ENCODE results near the gene CD300E. TPM values are rescaled to one million over a fixed set of nuclear protein-coding genes. Genes with fewer than 3 reads are reported as not detected.
"Not testable (repeated sequence)": the region's sequence is repeated elsewhere in the genome, so short reads cannot be mapped to it uniquely, and the experiment has no call there.

CD300E gene
- total RNA-seq, 1 experiment from 2014 or later, result not detected

- no peak for DNase-seq (ENCODE audit: low read depth)
- in situ Hi-C loops (cut with HindIII; ENCODE audit: low pct_unique_long_range_greater_than_20kb, low sequenced_read_pairs), result no loop called here
Measured at GRCh38 chr17:74637926-74638325, 14.4 kb upstream of the CD300E start.

- DNase-seq (ENCODE audit: low read depth), result no peak
- in situ Hi-C loops (cut with HindIII; ENCODE audit: low pct_unique_long_range_greater_than_20kb, low sequenced_read_pairs), result no loop called here
Measured at GRCh38 chr17:74637265-74637664, 13.7 kb upstream of the CD300E start.

GRCh38 chr17:74636541-74637085 is 13.1 kb upstream of the CD300E start:
- DNase-seq (ENCODE audit: low read depth); in situ Hi-C loops (cut with HindIII; ENCODE audit: low pct_unique_long_range_greater_than_20kb, low sequenced_read_pairs): not testable (repeated sequence)

GRCh38 chr17:74635418-74635817 is 11.9 kb upstream of the CD300E start:
- in situ Hi-C loops (cut with HindIII; ENCODE audit: low pct_unique_long_range_greater_than_20kb, low sequenced_read_pairs), result no loop called here
- DNase-seq (ENCODE audit: low read depth), result no peak

- in situ Hi-C loops (cut with HindIII; ENCODE audit: low pct_unique_long_range_greater_than_20kb, low sequenced_read_pairs), result no loop called here
- peak; percentile 44 for DNase-seq (ENCODE audit: low read depth)
Measured at GRCh38 chr17:74633326-74633725, 9.8 kb upstream of the CD300E start.

- in situ Hi-C loops (cut with HindIII; ENCODE audit: low pct_unique_long_range_greater_than_20kb, low sequenced_read_pairs), result no loop called here
- DNase-seq (ENCODE audit: low read depth), result no peak
Measured at GRCh38 chr17:74632617-74633016, 9.1 kb upstream of the CD300E start.

- in situ Hi-C loops (cut with HindIII; ENCODE audit: low pct_unique_long_range_greater_than_20kb, low sequenced_read_pairs), result no loop called here
- no peak for DNase-seq (ENCODE audit: low read depth)
Measured at GRCh38 chr17:74631468-74632450, 8.2 kb upstream of the CD300E start.

GRCh38 chr17:74630251-74630650 is 6.7 kb upstream of the CD300E start:
- DNase-seq (ENCODE audit: low read depth); in situ Hi-C loops (cut with HindIII; ENCODE audit: low pct_unique_long_range_greater_than_20kb, low sequenced_read_pairs): not testable (repeated sequence)

- in situ Hi-C loops (cut with HindIII; ENCODE audit: low pct_unique_long_range_greater_than_20kb, low sequenced_read_pairs), result no loop called here
- no peak for DNase-seq (ENCODE audit: low read depth)
Measured at GRCh38 chr17:74625661-74626060, 2.1 kb upstream of the CD300E start.

- no peak for DNase-seq (ENCODE audit: low read depth)
- in situ Hi-C loops (cut with HindIII; ENCODE audit: low pct_unique_long_range_greater_than_20kb, low sequenced_read_pairs), result no loop called here
Measured at GRCh38 chr17:74624131-74624530, 593 bp upstream of the CD300E start.

- DNase-seq (ENCODE audit: low read depth), result no peak
- in situ Hi-C loops (cut with HindIII; ENCODE audit: low pct_unique_long_range_greater_than_20kb, low sequenced_read_pairs), result no loop called here
Measured at GRCh38 chr17:74619077-74619673, 4.4 kb downstream of the CD300E start.

- in situ Hi-C loops (cut with HindIII; ENCODE audit: low pct_unique_long_range_greater_than_20kb, low sequenced_read_pairs), result no loop called here
- no peak for DNase-seq (ENCODE audit: low read depth)
Measured at GRCh38 chr17:74618451-74618850, 5.1 kb downstream of the CD300E start.

- in situ Hi-C loops (cut with HindIII; ENCODE audit: low pct_unique_long_range_greater_than_20kb, low sequenced_read_pairs), result no loop called here
- no peak for DNase-seq (ENCODE audit: low read depth)
Measured at GRCh38 chr17:74616696-74617095, 6.8 kb downstream of the CD300E start.

GRCh38 chr17:74612046-74612445 is 11.5 kb downstream of the CD300E start:
- in situ Hi-C loops (cut with HindIII; ENCODE audit: low pct_unique_long_range_greater_than_20kb, low sequenced_read_pairs), result no loop called here
- no peak for DNase-seq (ENCODE audit: low read depth)

GRCh38 chr17:74610108-74610507 is 13.4 kb downstream of the CD300E start:
- in situ Hi-C loops (cut with HindIII; ENCODE audit: low pct_unique_long_range_greater_than_20kb, low sequenced_read_pairs), result no loop called here
- DNase-seq (ENCODE audit: low read depth), result peak; percentile 23

GRCh38 chr17:74608511-74608910 is 15.0 kb downstream of the CD300E start:
- DNase-seq (ENCODE audit: low read depth), result no peak
- in situ Hi-C loops (cut with HindIII; ENCODE audit: low pct_unique_long_range_greater_than_20kb, low sequenced_read_pairs), result no loop called here

GRCh38 chr17:74607221-74607620 is 16.3 kb downstream of the CD300E start:
- in situ Hi-C loops (cut with HindIII; ENCODE audit: low pct_unique_long_range_greater_than_20kb, low sequenced_read_pairs), result no loop called here
- no peak for DNase-seq (ENCODE audit: low read depth)

GRCh38 chr17:74606050-74606449 is 17.5 kb downstream of the CD300E start:
- in situ Hi-C loops (cut with HindIII; ENCODE audit: low pct_unique_long_range_greater_than_20kb, low sequenced_read_pairs), result no loop called here
- no peak for DNase-seq (ENCODE audit: low read depth)

GRCh38 chr17:74605361-74605760 is 18.2 kb downstream of the CD300E start:
- in situ Hi-C loops (cut with HindIII; ENCODE audit: low pct_unique_long_range_greater_than_20kb, low sequenced_read_pairs), result no loop called here
- DNase-seq (ENCODE audit: low read depth), result no peak
